SK-N-SH (cell line): ENCODE results near the gene PRKCH. TPM values are rescaled to one million over a fixed set of nuclear protein-coding genes. Genes with fewer than 3 reads are reported as not detected.

ENCODE experiments used
- CTCF ChIA-PET: fragments of 300-600, 350-600 bp; formaldehyde crosslinking; extraction: SDS; loops from one replicate; lab custom pipeline; 2021; lab: Yijun Ruan, JAX
- POLR2A ChIA-PET: fragments of 350-600 bp; sonication (Branson Sonifier 250); formaldehyde crosslinking; extraction: SDS; loops from one replicate; lab custom pipeline; 2020; ENCODE audit warnings: antibody characterized with exemption, inconsistent platforms; lab: Yijun Ruan, JAX
- DNase-seq: peaks from one replicate; pipeline ENCODE4 v3.0.0; 2012
- H2AFZ ChIP-seq: fragments of 200-600 bp; sonication (generic); 2 replicates; pipeline ENCODE4 v1.8.1; 2016; ENCODE audit warnings: antibody characterized with exemption, mild to moderate bottlenecking, low read depth
- H3F3A ChIP-seq: fragments of 200-600 bp; sonication (generic); replicated peaks from 2 replicates; pipeline ENCODE3; 2016; ENCODE audit warnings: antibody characterized with exemption, mild to moderate bottlenecking; ENCODE audit not compliant: insufficient read depth
- H3K27ac ChIP-seq, 2 experiments: fragments of 200-500 bp in 1 of 2; fragments of 200-600 bp in 1 of 2; sonication (Bioruptor generic) in 1 of 2; sonication (generic), shearing (Covaris generic) in 1 of 2; 2 replicates each; pipeline versions ENCODE4 v1.5.1 to v1.6.1; 2014 to 2016; ENCODE audit warnings: low read depth in 2 of 2, inconsistent platforms in 1 of 2, low read length in 1 of 2, mild to moderate bottlenecking in 1 of 2, mixed read lengths in 1 of 2
- H3K27me3 ChIP-seq: fragments of 200-600 bp; sonication (generic), shearing (Covaris generic); 2 replicates; pipeline ENCODE4 v1.6.1; 2016; ENCODE audit warnings: mixed run types; ENCODE audit not compliant: insufficient read depth
- H3K36me3 ChIP-seq, 2 experiments: fragments of 200-500 bp in 1 of 2; fragments of 200-600 bp in 1 of 2; sonication (Bioruptor generic) in 1 of 2; sonication (generic) in 1 of 2; replicated peaks in 1 of 2; 2 replicates each; pipeline versions ENCODE3 to v1.5.1; 2014 to 2016; ENCODE audit warnings: low read length in 1 of 2, mild to moderate bottlenecking in 1 of 2; ENCODE audit not compliant: insufficient read depth in 2 of 2, control insufficient read depth in 1 of 2
- H3K4me1 ChIP-seq, 2 experiments: fragments of 200-500 bp in 1 of 2; fragments of 200-600 bp in 1 of 2; sonication (Bioruptor generic) in 1 of 2; sonication (generic), shearing (Covaris generic) in 1 of 2; 2 replicates each; pipeline versions ENCODE4 v1.5.1 to v1.6.1; 2014 to 2016; ENCODE audit warnings: low read depth in 1 of 2, low read length in 1 of 2, mixed run types in 1 of 2; ENCODE audit not compliant: insufficient read depth in 2 of 2, control insufficient read depth in 1 of 2
- H3K4me2 ChIP-seq: fragments of 200-600 bp; sonication (generic), shearing (Covaris generic); 2 replicates; pipeline ENCODE4 v1.6.1; 2017; ENCODE audit warnings: mixed run types
- H3K4me3 ChIP-seq, 2 experiments: fragments of 200-500 bp in 1 of 2; fragments of 200-600 bp in 1 of 2; sonication (Bioruptor generic) in 1 of 2; sonication (generic), shearing (Covaris generic) in 1 of 2; 2 replicates each; pipeline versions ENCODE4 v1.5.1 to v1.8.1; 2014 to 2016; ENCODE audit warnings: low read depth in 2 of 2, inconsistent platforms in 1 of 2, low read length in 1 of 2, mild to moderate bottlenecking in 1 of 2, mixed read lengths in 1 of 2, moderate library complexity in 1 of 2
- H3K79me2 ChIP-seq: fragments of 200-600 bp; sonication (generic); 2 replicates; pipeline ENCODE4 v1.8.1; 2017; ENCODE audit warnings: mild to moderate bottlenecking; ENCODE audit not compliant: insufficient read depth
- H3K9ac ChIP-seq: fragments of 200-600 bp; sonication (generic); 2 replicates; pipeline ENCODE4 v1.6.1; 2017; ENCODE audit warnings: mixed run types
- H3K9me2 ChIP-seq: fragments of 200-600 bp; sonication (generic); 2 replicates; pipeline ENCODE4 v1.6.1; 2017; ENCODE audit warnings: mixed run types
- H3K9me3 ChIP-seq: fragments of 200-600 bp; sonication (generic); 2 replicates; pipeline ENCODE4 v1.6.1; 2017; ENCODE audit warnings: mixed run types, mild to moderate bottlenecking, moderate library complexity
- H4K20me1 ChIP-seq: fragments of 200-600 bp; sonication (generic); 2 replicates; pipeline ENCODE4 v1.6.1; 2017; ENCODE audit warnings: mild to moderate bottlenecking, mixed run types; ENCODE audit not compliant: insufficient read depth
- CHD2 ChIP-seq: fragments of 150-350 bp; IDR thresholded peaks from 2 replicates; pipeline ENCODE4 v1.6.1; 2018; ENCODE audit warnings: low read length; ENCODE audit not compliant: partially characterized antibody
- ELF1 ChIP-seq: IDR thresholded peaks from 2 replicates; pipeline ENCODE4 v1.4.0; 2012
- EP300 ChIP-seq, 2 experiments: IDR thresholded peaks; 2 replicates each; pipeline versions ENCODE4 v1.4.0 to v1.6.1; 2012; ENCODE audit warnings: borderline replicate concordance in 1 of 2, low read depth in 1 of 2, low read length in 1 of 2
- GATA2 ChIP-seq: sonication (generic); formaldehyde crosslinking; IDR thresholded peaks from 2 replicates; pipeline ENCODE4 v1.5.0; 2020; ENCODE audit warnings: mild to moderate bottlenecking, missing genetic modification reagents
- JUND ChIP-seq: IDR thresholded peaks from 2 replicates; pipeline ENCODE4 v1.4.0; 2012
- NRF1 ChIP-seq: IDR thresholded peaks from 2 replicates; pipeline ENCODE4 v1.6.1; 2012; ENCODE audit warnings: low read depth, mild to moderate bottlenecking, low read length
- POLR2AphosphoS5 ChIP-seq: IDR thresholded peaks from 2 replicates; pipeline ENCODE4 v1.6.1; 2012; ENCODE audit warnings: low read depth, low read length
- RAD21 ChIP-seq: IDR thresholded peaks from 2 replicates; pipeline ENCODE4 v1.6.1; 2012; ENCODE audit warnings: mild to moderate bottlenecking, low read length
- RCOR1 ChIP-seq: fragments of 150-350 bp; IDR thresholded peaks from 2 replicates; pipeline ENCODE4 v1.6.1; 2017; ENCODE audit warnings: antibody characterized with exemption, low read length
- TAF1 ChIP-seq: IDR thresholded peaks from 2 replicates; pipeline ENCODE4 v1.6.1; 2012; ENCODE audit warnings: low read depth, mild to moderate bottlenecking, low read length, moderate library complexity, borderline replicate concordance
- TEAD4 ChIP-seq: IDR thresholded peaks from 2 replicates; pipeline ENCODE4 v1.4.0; 2012; ENCODE audit warnings: mild to moderate bottlenecking, borderline replicate concordance; ENCODE audit not compliant: insufficient read depth
- YY1 ChIP-seq: IDR thresholded peaks from 2 replicates; pipeline ENCODE4 v1.4.0; 2012; ENCODE audit warnings: low read depth, mild to moderate bottlenecking
- WGBS: methylation state at CpG from one replicate; pipeline ENCODE4 v1.1.6; 2017; ENCODE audit warnings: low lambda C conversion rate; 5-methylcytosine and 5-hydroxymethylcytosine counted together
- polyA plus RNA-seq, 3 experiments: library from polyadenylated mRNA; depleted of rRNA; stranded (reverse); fragments of >200 nt; gene quantifications; 2 replicates each; pipeline ENCODE4 v1.2.3, GENCODE V29; 2012
- TF ChIP-seq, protein P1 (sequence below): fragments of 150-350 bp; IDR thresholded peaks from 2 replicates; pipeline ENCODE4 v1.6.1; 2017; ENCODE audit warnings: antibody characterized with exemption, low read length, low read depth, borderline replicate concordance
- TF ChIP-seq, protein P2 (sequence below): fragments of 150-350 bp; IDR thresholded peaks from 2 replicates; pipeline ENCODE4 v1.6.1; 2016; ENCODE audit warnings: mild to moderate bottlenecking, low read depth, low read length
- TF ChIP-seq, protein P3 (sequence below): IDR thresholded peaks from 2 replicates; pipeline ENCODE4 v1.4.0; 2012; ENCODE audit warnings: low read depth, borderline replicate concordance
- TF ChIP-seq, protein P4 (sequence below): IDR thresholded peaks from 2 replicates; pipeline ENCODE4; 2012

The PRKCH gene
- polyA plus RNA-seq, 1 of the 3 experiments (the other 2 are of a cell fraction), result 4.2 TPM

DNA sequence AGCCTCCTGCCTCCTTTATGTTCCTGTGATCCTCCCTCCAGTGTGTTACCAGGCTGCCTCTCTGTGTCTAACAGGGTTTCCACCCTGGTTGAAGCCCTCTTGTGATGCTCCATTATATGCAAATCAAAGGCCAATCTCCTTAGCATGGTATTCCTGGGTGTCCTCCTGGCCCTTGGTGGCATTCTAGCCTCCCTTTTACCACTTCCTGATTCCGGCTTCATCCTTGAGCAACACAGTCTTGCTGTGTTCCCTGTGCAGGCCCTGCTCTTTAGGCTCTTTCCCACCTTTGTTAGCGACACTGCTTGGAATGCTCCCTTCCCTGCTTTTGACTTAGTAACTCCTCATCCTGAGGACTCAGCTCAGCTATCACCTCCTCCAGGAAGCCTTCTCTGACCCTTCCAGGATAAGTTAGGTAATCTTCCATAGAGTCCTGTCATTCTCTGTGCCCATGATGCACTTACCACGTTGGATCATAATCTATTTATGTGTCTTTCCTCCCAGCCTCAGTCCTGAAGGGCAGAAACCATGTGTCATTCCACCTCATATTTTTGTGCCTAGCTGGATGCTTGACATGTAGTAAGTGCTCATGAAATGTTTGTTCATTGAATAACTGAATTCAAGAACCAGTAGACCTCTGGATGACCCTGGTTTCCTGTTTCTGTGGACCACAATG lies 37.3 kb downstream of the PRKCH start (continued):
- no peak for TF ChIP-seq POLR2AphosphoS5
- no peak for TF ChIP-seq YY1
- TF ChIP-seq TAF1, result no peak
- no peak for TF ChIP-seq CHD2

DNA sequence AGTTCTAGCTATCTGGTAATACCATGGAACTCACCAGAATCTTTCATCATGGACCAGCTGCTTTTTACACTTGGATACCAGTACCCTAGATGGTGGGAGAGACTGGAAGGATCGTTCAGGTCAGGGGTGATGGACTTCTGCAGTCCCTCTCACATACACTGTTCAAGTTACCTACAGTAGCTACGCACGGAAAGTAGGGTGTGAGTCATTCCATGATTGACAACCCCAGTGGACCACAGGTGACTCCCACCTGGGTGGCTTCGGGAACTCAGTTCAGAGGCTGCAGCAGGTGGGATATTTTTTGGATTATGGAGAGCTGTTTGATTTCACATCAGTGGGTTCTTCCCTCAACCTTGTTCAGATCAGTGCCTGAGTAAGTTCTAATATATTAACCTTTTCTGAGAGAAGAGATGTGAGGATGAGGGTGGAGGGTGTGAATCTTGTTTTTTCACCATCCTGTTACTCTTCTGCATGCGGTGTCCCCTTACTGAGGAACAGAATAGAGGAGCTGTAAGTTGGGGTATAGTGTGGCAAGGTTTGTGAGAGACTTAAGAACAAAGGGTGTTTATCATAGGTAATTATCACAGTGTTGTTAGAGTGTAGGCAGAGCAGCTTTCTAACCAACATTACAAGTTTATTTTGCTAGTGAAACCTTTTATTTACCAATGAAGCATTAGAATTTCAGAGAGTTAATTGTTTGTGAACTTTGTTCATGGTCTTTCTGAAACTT lies 39.6 kb downstream of the PRKCH start:
- TF ChIP-seq GATA2 (CRISPR knock-in tag), result no peak
- TF ChIP-seq TEAD4, result no peak
- TF ChIP-seq, protein P1, sequence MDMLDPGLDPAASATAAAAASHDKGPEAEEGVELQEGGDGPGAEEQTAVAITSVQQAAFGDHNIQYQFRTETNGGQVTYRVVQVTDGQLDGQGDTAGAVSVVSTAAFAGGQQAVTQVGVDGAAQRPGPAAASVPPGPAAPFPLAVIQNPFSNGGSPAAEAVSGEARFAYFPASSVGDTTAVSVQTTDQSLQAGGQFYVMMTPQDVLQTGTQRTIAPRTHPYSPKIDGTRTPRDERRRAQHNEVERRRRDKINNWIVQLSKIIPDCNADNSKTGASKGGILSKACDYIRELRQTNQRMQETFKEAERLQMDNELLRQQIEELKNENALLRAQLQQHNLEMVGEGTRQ, result no peak
- TF ChIP-seq, protein P2, sequence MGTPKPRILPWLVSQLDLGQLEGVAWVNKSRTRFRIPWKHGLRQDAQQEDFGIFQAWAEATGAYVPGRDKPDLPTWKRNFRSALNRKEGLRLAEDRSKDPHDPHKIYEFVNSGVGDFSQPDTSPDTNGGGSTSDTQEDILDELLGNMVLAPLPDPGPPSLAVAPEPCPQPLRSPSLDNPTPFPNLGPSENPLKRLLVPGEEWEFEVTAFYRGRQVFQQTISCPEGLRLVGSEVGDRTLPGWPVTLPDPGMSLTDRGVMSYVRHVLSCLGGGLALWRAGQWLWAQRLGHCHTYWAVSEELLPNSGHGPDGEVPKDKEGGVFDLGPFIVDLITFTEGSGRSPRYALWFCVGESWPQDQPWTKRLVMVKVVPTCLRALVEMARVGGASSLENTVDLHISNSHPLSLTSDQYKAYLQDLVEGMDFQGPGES, result no peak
- TF ChIP-seq NRF1, result no peak
- Histone ChIP-seq H3K27ac (no peak overlapping the region), H3K4me1 (peaks cover 0 to 5% of the 10 kb centered on the region in 2 experiments; a peak in 1 of 4 replicates), H3K4me2 (no peak overlapping the region), H2AFZ (no peak overlapping the region), H3K4me3 (no peak overlapping the region), H4K20me1 (no peaks in the 10 kb centered on the region), H3K79me2 (no peaks in the 10 kb centered on the region; the same call in 1 of the 2 replicates), H3K36me3 (no peaks in the 10 kb centered on the region), H3K9me2 (no peaks in the 10 kb centered on the region), H3K9me3 (no peaks in the 10 kb centered on the region), H3K9ac (no peak overlapping the region), H3F3A (peaks cover 5% of the 10 kb centered on the region), H3K27me3 (no peaks in the 10 kb centered on the region)
- WGBS, result 30% methylated on average over 3 of the region's 5 CpGs
- ChIA-PET POLR2A (no interaction called here), CTCF (interaction anchor here (0.6 kb wide), 1 partner anchor 31 kb away, joined by 3 read pairs; no protein-coding TSS in a partner anchor)
- DNase-seq, result no peak

DNA sequence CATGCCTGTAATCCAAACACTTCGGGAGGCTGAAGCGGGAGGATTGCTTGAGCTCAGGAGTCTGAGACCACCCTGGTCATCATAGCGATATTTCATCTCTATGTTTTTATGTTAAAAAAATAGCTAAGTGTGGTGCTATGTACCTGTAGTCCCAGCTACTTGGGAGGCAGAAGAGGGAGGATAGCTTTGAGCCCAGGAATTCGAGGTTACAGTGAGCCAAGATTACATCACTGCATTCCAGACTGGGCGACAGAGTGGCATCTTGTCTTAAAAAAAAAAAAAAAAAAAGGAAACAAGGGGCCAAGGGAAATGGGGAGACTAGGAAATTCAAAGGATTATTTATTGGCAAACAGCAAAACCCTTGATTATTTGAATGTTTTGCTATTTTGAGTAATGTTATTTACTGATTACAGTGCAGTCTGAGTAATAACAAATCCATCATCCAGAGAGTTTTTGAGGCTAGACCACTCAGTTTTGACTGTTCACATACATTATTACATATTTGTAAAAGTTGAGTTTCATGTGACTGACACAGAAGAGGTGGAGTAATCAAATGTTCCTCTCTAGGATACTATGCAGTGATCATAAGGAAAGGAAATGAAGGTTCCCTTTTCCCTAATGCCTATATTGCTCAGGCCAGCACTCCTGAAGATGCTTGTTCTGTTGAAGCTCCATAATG lies 40.8 kb downstream of the PRKCH start:
- 44% methylated on average over 5 of the region's 5 CpGs for WGBS
- POLR2A ChIA-PET, result no interaction called here

More for the DNA sequence above, 40.8 kb downstream of the PRKCH start:
- H3K9me2 ChIP-seq, result no peaks in the 10 kb centered on the region
- no peak overlapping the region for H3K4me3 ChIP-seq
- H4K20me1 ChIP-seq, result no peaks in the 10 kb centered on the region
- no peak overlapping the region for H3K9ac ChIP-seq
- TF ChIP-seq, protein P3, sequence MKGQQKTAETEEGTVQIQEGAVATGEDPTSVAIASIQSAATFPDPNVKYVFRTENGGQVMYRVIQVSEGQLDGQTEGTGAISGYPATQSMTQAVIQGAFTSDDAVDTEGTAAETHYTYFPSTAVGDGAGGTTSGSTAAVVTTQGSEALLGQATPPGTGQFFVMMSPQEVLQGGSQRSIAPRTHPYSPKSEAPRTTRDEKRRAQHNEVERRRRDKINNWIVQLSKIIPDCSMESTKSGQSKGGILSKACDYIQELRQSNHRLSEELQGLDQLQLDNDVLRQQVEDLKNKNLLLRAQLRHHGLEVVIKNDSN, result no peak
- TF ChIP-seq JUND, result no peak
- TF ChIP-seq, protein P4, sequence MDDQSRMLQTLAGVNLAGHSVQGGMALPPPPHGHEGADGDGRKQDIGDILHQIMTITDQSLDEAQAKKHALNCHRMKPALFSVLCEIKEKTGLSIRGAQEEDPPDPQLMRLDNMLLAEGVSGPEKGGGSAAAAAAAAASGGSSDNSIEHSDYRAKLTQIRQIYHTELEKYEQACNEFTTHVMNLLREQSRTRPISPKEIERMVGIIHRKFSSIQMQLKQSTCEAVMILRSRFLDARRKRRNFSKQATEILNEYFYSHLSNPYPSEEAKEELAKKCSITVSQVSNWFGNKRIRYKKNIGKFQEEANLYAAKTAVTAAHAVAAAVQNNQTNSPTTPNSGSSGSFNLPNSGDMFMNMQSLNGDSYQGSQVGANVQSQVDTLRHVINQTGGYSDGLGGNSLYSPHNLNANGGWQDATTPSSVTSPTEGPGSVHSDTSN, result no peak
- no peak for TF ChIP-seq RCOR1
- TF ChIP-seq ELF1, result no peak
- TF ChIP-seq TAF1, result no peak
- TF ChIP-seq TEAD4, result no peak
- TF ChIP-seq EP300 (IDR thresholded peaks at IDR 0.05; ENCODE audit: borderline replicate concordance in 1 of 2, low read depth in 1 of 2, low read length in 1 of 2), result no peak
- no peak for TF ChIP-seq RAD21
- no peaks in the 10 kb centered on the region for H3K27me3 ChIP-seq
- H2AFZ ChIP-seq, result no peak overlapping the region
- H3K27ac ChIP-seq, result no peak overlapping the region
- H3K79me2 ChIP-seq, result no peaks in the 10 kb centered on the region
- no peak overlapping the region for H3K4me2 ChIP-seq
- H3K9me3 ChIP-seq, result no peaks in the 10 kb centered on the region
- CTCF ChIA-PET, result no interaction called here
- H3K4me1 ChIP-seq, result no peaks in the 10 kb centered on the region
- H3F3A ChIP-seq, result peaks cover 4% of the 10 kb centered on the region
- DNase-seq, result no peak
- H3K36me3 ChIP-seq, result no peaks in the 10 kb centered on the region
